Measurements from ENCODE around the gene NUTF2. TPM values are rescaled to one million over a fixed set of nuclear protein-coding genes. Genes with fewer than 3 reads are reported as not detected.
A peak's percentile ranks its signal among the peaks of the same experiment; 100 is the strongest.

The NUTF2 gene
- total and polyA plus RNA-seq, 4 donors: 49.7 to 164 (median 101) TPM

- Histone ChIP-seq H3K4me1 (ENCODE audit: control insufficient read depth in 5 of 5, insufficient read depth in 5 of 5, low read length in 5 of 5) (peaks cover 0 to 34% (median 11%) of the 10 kb centered on the region in 5 donors), H3K36me3 (ENCODE audit: control insufficient read depth in 4 of 4, insufficient read depth in 4 of 4, low read length in 4 of 4) (peaks cover 0 to 7% (median 3%) of the 10 kb centered on the region in 4 donors), H3K4me3 (no peak overlapping the region), H3K27me3 (ENCODE audit: control insufficient read depth in 3 of 3, insufficient read depth in 3 of 3, low read length in 2 of 3) (no peaks in the 10 kb centered on the region), H3K9me3 (ENCODE audit: control insufficient read depth in 4 of 4, insufficient read depth in 3 of 4, low read length in 3 of 4) (no peaks in the 10 kb centered on the region), H3K27ac (ENCODE audit: low read depth in 1 of 2, low read length in 1 of 2) (peak overlapping the region in 1 of 2 donors; percentile 58), H3K9ac (ENCODE audit: insufficient read depth in 1 of 2, low read length in 2 of 2) (no peak overlapping the region)
- 82 to 91% methylated on average over 10 of the region's 10 CpGs for WGBS, 2 donors
- ATAC-seq (ENCODE audit: insufficient read depth, low FRiP score) (no peak), DNase-seq (no peak)
- TF ChIP-seq CTCF (IDR thresholded peaks at IDR 0.05; ENCODE audit: control extremely low read depth, extremely low read depth): no peak
Measured at GRCh38 chr16:67855789-67856188, 9.1 kb downstream of the NUTF2 start.

- peak overlapping the region in 1 of 2 donors; percentile 7 for H3K9ac ChIP-seq (ENCODE audit: insufficient read depth in 1 of 2, low read length in 2 of 2)
Measured at GRCh38 chr16:67856927-67857546, 10.3 kb downstream of the NUTF2 start.

GRCh38 chr16:67857547-67858233 lies 11.0 kb downstream of the NUTF2 start:
- WGBS, 2 donors: 32 to 69% methylated on average over 3 of the region's 3 CpGs
- ATAC-seq (ENCODE audit: insufficient read depth, low FRiP score) (peak; percentile 91), DNase-seq (peak in 2 of 3 donors; percentile 39 to 44)
- Histone ChIP-seq H3K9ac (ENCODE audit: insufficient read depth in 1 of 2, low read length in 2 of 2) (peak overlapping the region in 1 of 2 donors; percentile 17), H3K4me1 (ENCODE audit: control insufficient read depth in 5 of 5, insufficient read depth in 5 of 5, low read length in 5 of 5) (peaks cover 0 to 49% (median 12%) of the 10 kb centered on the region in 5 donors), H3K9me3 (ENCODE audit: control insufficient read depth in 4 of 4, insufficient read depth in 3 of 4, low read length in 3 of 4) (no peaks in the 10 kb centered on the region), H3K4me3 (no peak overlapping the region), H3K27ac (ENCODE audit: low read depth in 1 of 2, low read length in 1 of 2) (peak overlapping the region; percentile 84 to 94), H3K36me3 (ENCODE audit: control insufficient read depth in 4 of 4, insufficient read depth in 4 of 4, low read length in 4 of 4) (peaks cover 0 to 9% (median 6%) of the 10 kb centered on the region in 4 donors), H3K27me3 (ENCODE audit: control insufficient read depth in 3 of 3, insufficient read depth in 3 of 3, low read length in 2 of 3) (no peaks in the 10 kb centered on the region)
- no peak for TF ChIP-seq CTCF (IDR thresholded peaks at IDR 0.05; ENCODE audit: control extremely low read depth, extremely low read depth)

More at GRCh38 chr16:67856927-67857546, 10.3 kb downstream of the NUTF2 start:
- Histone ChIP-seq H3K27ac (ENCODE audit: low read depth in 1 of 2, low read length in 1 of 2) (peak overlapping the region; percentile 69 to 94), H3K27me3 (ENCODE audit: control insufficient read depth in 3 of 3, insufficient read depth in 3 of 3, low read length in 2 of 3) (no peaks in the 10 kb centered on the region), H3K4me3 (no peak overlapping the region), H3K4me1 (ENCODE audit: control insufficient read depth in 5 of 5, insufficient read depth in 5 of 5, low read length in 5 of 5) (peaks cover 0 to 43% (median 12%) of the 10 kb centered on the region in 5 donors), H3K36me3 (ENCODE audit: control insufficient read depth in 4 of 4, insufficient read depth in 4 of 4, low read length in 4 of 4) (peaks cover 0 to 9% (median 6%) of the 10 kb centered on the region in 4 donors), H3K9me3 (ENCODE audit: control insufficient read depth in 4 of 4, insufficient read depth in 3 of 4, low read length in 3 of 4) (no peaks in the 10 kb centered on the region)
- no peak for ATAC-seq (ENCODE audit: insufficient read depth, low FRiP score)
- no peak for DNase-seq
- WGBS, 2 donors: 85 to 92% methylated on average over 5 of the region's 5 CpGs
- TF ChIP-seq CTCF (IDR thresholded peaks at IDR 0.05; ENCODE audit: control extremely low read depth, extremely low read depth): no peak

Data from lung (tissue), 12 donors.